KMS-11 (cell line): ENCODE measurements around the gene ZNF841.
"Not testable (repeated sequence)": the region's sequence is repeated elsewhere in the genome, so short reads cannot be mapped to it uniquely, and the experiment has no call there.

Experiments used
- H2AFZ ChIP-seq: fragments of 200-600 bp; sonication (generic); 2 replicates; pipeline ENCODE4 v1.6.1; 2016; ENCODE audit warnings: antibody characterized with exemption, mixed run types, low read depth
- H3K27ac ChIP-seq: fragments of 200-600 bp; sonication (generic); 2 replicates; pipeline ENCODE4 v1.6.1; 2016; ENCODE audit warnings: mild to moderate bottlenecking, mixed run types
- H3K27me3 ChIP-seq: fragments of 200-600 bp; sonication (generic); 2 replicates; pipeline ENCODE4 v1.6.1; 2017; ENCODE audit warnings: mild to moderate bottlenecking, low read depth, mixed run types, moderate library complexity; ENCODE audit not compliant: insufficient read depth
- H3K36me3 ChIP-seq: fragments of 200-600 bp; sonication (generic); 2 replicates; pipeline ENCODE4 v1.6.1; 2017; ENCODE audit warnings: mild to moderate bottlenecking, mixed run types; ENCODE audit not compliant: insufficient read depth
- H3K4me1 ChIP-seq: fragments of 200-600 bp; sonication (generic); 2 replicates; pipeline ENCODE4 v1.6.1; 2016; ENCODE audit warnings: mild to moderate bottlenecking, low read depth, mixed run types; ENCODE audit not compliant: poor library complexity, severe bottlenecking
- H3K4me2 ChIP-seq: fragments of 200-600 bp; sonication (generic); 2 replicates; pipeline ENCODE4 v1.7.0; 2016; ENCODE audit warnings: mild to moderate bottlenecking, mixed run types
- H3K4me3 ChIP-seq: fragments of 200-600 bp; sonication (generic); IDR thresholded peaks from 2 replicates; pipeline ENCODE4 v1.6.1; 2017; ENCODE audit warnings: low read depth, low read length, mixed read lengths; ENCODE audit not compliant: insufficient read depth
- H3K79me2 ChIP-seq: fragments of 200-600 bp; sonication (generic); 2 replicates; pipeline ENCODE4 v1.6.1; 2016; ENCODE audit warnings: low read depth, mixed run types; ENCODE audit not compliant: insufficient read depth
- H3K9ac ChIP-seq: fragments of 200-600 bp; sonication (generic); 2 replicates; pipeline ENCODE4 v1.6.1; 2016; ENCODE audit warnings: mild to moderate bottlenecking, mixed run types
- H4K20me1 ChIP-seq: fragments of 200-600 bp; sonication (generic); 2 replicates; pipeline ENCODE4 v1.6.1; 2016; ENCODE audit warnings: mild to moderate bottlenecking, mixed run types; ENCODE audit not compliant: insufficient read depth
- CTCF ChIP-seq: fragments of 200-600 bp; sonication (generic); conservative IDR thresholded peaks from 2 replicates; pipeline ENCODE4 v1.6.1; 2017; ENCODE audit warnings: low read depth, mild to moderate bottlenecking, antibody characterized with exemption, low read length, moderate library complexity, mixed read lengths

The ZNF841 gene

GRCh38 chr19:52039169-52039568 is 56.4 kb downstream of the ZNF841 start:
- Histone ChIP-seq H3K27ac (no peak overlapping the region), H3K36me3 (peaks cover 14% of the 10 kb centered on the region; the same call in 1 of the 2 replicates), H3K4me3 (no peak overlapping the region), H2AFZ (no peak overlapping the region), H3K4me2 (no peak overlapping the region), H3K27me3 (no peaks in the 10 kb centered on the region), H3K9ac (no peak overlapping the region), H3K79me2 (no peaks in the 10 kb centered on the region), H3K4me1 (no peaks in the 10 kb centered on the region), H4K20me1 (no peaks in the 10 kb centered on the region)
- no peak for TF ChIP-seq CTCF

- Histone ChIP-seq H3K36me3 (peaks cover 2% of the 10 kb centered on the region; the same call in 1 of the 2 replicates), H3K4me3 (no peak overlapping the region), H3K27ac (no peak overlapping the region), H4K20me1 (no peaks in the 10 kb centered on the region), H3K4me2 (no peak overlapping the region), H3K27me3 (no peaks in the 10 kb centered on the region), H3K4me1 (no peaks in the 10 kb centered on the region), H3K79me2 (no peaks in the 10 kb centered on the region), H2AFZ (no peak overlapping the region), H3K9ac (no peak overlapping the region)
- TF ChIP-seq CTCF = no peak
These were observed 61.4 kb downstream of the ZNF841 start for GRCh38 chr19:52034051-52034728.

- Histone ChIP-seq H3K9ac (no peak overlapping the region), H3K4me1 (no peaks in the 10 kb centered on the region), H4K20me1 (no peaks in the 10 kb centered on the region), H3K4me3 (no peak overlapping the region), H3K4me2 (no peak overlapping the region), H2AFZ (no peak overlapping the region), H3K27ac (no peak overlapping the region), H3K36me3 (no peaks in the 10 kb centered on the region), H3K27me3 (no peaks in the 10 kb centered on the region), H3K79me2 (no peaks in the 10 kb centered on the region)
- TF ChIP-seq CTCF = no peak
These were observed 66.8 kb downstream of the ZNF841 start for GRCh38 chr19:52028780-52029123.

- Histone ChIP-seq H3K4me3 (no peak within 1 kb of the TSS), H3K79me2 (no peaks in the 10 kb centered on the region), H3K27me3 (no peaks in the 10 kb centered on the region), H4K20me1 (no peaks in the 10 kb centered on the region), H2AFZ (no peak within 1 kb of the TSS), H3K36me3 (no peaks in the 10 kb centered on the region), H3K27ac (no peak within 1 kb of the TSS), H3K4me1 (no peaks in the 10 kb centered on the region), H3K4me2 (no peak within 1 kb of the TSS), H3K9ac (no peak within 1 kb of the TSS)
- no peak for TF ChIP-seq CTCF
These were observed 67.4 kb downstream of the ZNF841 start, which contains the start of gene ZNF614 for GRCh38 chr19:52028027-52028779. Gene ZNF614 (minus strand): TSS chr19:52028379. CDS start chr19:52025745, 2,634 bp downstream.

GRCh38 chr19:52026255-52026990 is 69.1 kb downstream of the ZNF841 start:
- H2AFZ ChIP-seq, H3K27ac ChIP-seq, H3K4me1 ChIP-seq, H3K4me2 ChIP-seq, H3K4me3 ChIP-seq, H3K36me3 ChIP-seq, H3K27me3 ChIP-seq, H4K20me1 ChIP-seq, H3K9ac ChIP-seq, H3K79me2 ChIP-seq: not testable (repeated sequence)

- H2AFZ ChIP-seq, H3K27ac ChIP-seq, H3K4me1 ChIP-seq, H3K36me3 ChIP-seq, H4K20me1 ChIP-seq, H3K9ac ChIP-seq, H3K27me3 ChIP-seq, H3K4me3 ChIP-seq, H3K4me2 ChIP-seq, H3K79me2 ChIP-seq: not testable (repeated sequence)
These were observed 71.1 kb downstream of the ZNF841 start for GRCh38 chr19:52024478-52024877.
